Esophagus muscularis mucosa (tissue), 4 donors: ENCODE data around the gene MOB1A. TPM values are rescaled to one million over a fixed set of nuclear protein-coding genes. Genes with fewer than 3 reads are reported as not detected.
A peak's percentile ranks its signal among the peaks of the same experiment; 100 is the strongest.

Experiments
- DNase-seq: peaks from one replicate; pipeline ENCODE4 v3.0.0-alpha.2; 2017; ENCODE audit errors: extremely low spot score
- H3K27ac ChIP-seq, 4 donors: fragments of 200-600 bp; sonication (generic); replicated peaks in 1 of 4; 1 replicate in 3 of 4; 2 replicates in 1 of 4; pipeline ENCODE4 v1.5.1; 2016 to 2019; ENCODE audit warnings: mild to moderate bottlenecking in 1 of 4
- H3K27me3 ChIP-seq, 4 donors: fragments of 200-600 bp; sonication (generic); one replicate each; pipeline versions ENCODE4 v1.5.1 to v1.6.0; 2016 to 2019
- H3K36me3 ChIP-seq, 4 donors: fragments of 200-600 bp; sonication (generic); one replicate each; pipeline ENCODE4 v1.5.1; 2016 to 2019
- H3K4me1 ChIP-seq, 4 donors: fragments of 200-600 bp; sonication (generic); one replicate each; pipeline ENCODE4 v1.5.1; 2016 to 2019
- H3K4me3 ChIP-seq, 4 donors: fragments of 200-600 bp; sonication (generic); 1 replicate in 2 of 4; 2 replicates in 2 of 4; pipeline ENCODE4 v1.5.1; 2016 to 2019; ENCODE audit warnings: mild to moderate bottlenecking in 4 of 4, moderate library complexity in 1 of 4
- H3K9me3 ChIP-seq, 4 donors: fragments of 200-600 bp; sonication (generic); 1 replicate in 3 of 4; 2 replicates in 1 of 4; pipeline ENCODE4 v1.5.1; 2016 to 2019
- CTCF ChIP-seq, 3 experiments: fragments of 200-600 bp in 2 of 3; fragments of 450-650 bp in 1 of 3; sonication (generic) in 2 of 3; IDR thresholded peaks; one replicate each; pipeline ENCODE4 v1.5.1; 2017 to 2019; ENCODE audit warnings: antibody characterized with exemption in 3 of 3, mild to moderate bottlenecking in 2 of 3, moderate library complexity in 1 of 3
- EP300 ChIP-seq: sonication (generic); formaldehyde crosslinking; IDR thresholded peaks from one replicate; pipeline ENCODE4 v1.6.1; 2017; ENCODE audit warnings: antibody characterized with exemption
- POLR2A ChIP-seq: fragments of 450-650 bp; IDR thresholded peaks from one replicate; pipeline ENCODE4 v1.6.1; 2017; ENCODE audit warnings: antibody characterized with exemption, moderate library complexity, mild to moderate bottlenecking, low read depth
- POLR2AphosphoS5 ChIP-seq, 2 donors: sonication (generic); formaldehyde crosslinking; IDR thresholded peaks; one replicate each; pipeline ENCODE4 v1.6.1; 2017; ENCODE audit warnings: antibody characterized with exemption in 2 of 2
- WGBS: methylation state at CpG from one replicate; pipeline ENCODE4 v1.1.5; 2018; 5-methylcytosine and 5-hydroxymethylcytosine counted together
- intact Hi-C: fragments of 100-400 bp; cut with DNase I; formaldehyde crosslinking; loops from one replicate; pipeline ENCODE4 v1.15.1; 2023
- total RNA-seq, 4 donors: library from RNA; depleted of rRNA; stranded (reverse); fragments of >200 nt; gene quantifications; one replicate each; pipeline versions ENCODE4 v1.1.0 to v1.2.1, GENCODE V29; 2016

Gene MOB1A
- total RNA-seq, 4 donors from 2014 or later: 102 to 129 (median 106) TPM

GRCh38 chr2:74199871-74200305, 21.2 kb upstream of the MOB1A start:
- Histone ChIP-seq H3K27me3 (no peaks in the 10 kb centered on the region), H3K9me3 (no peaks in the 10 kb centered on the region), H3K4me3 (peak overlapping the region; percentile 68 to 88 (median 72)), H3K27ac (peak overlapping the region in 3 of 4 donors; percentile 86 to 98 (median 91)), H3K36me3 (peaks cover 0 to 7% (median 0%) of the 10 kb centered on the region in 4 donors), H3K4me1 (peaks cover 7 to 34% (median 33%) of the 10 kb centered on the region in 4 donors)
- intact Hi-C loops: no loop called here
- WGBS: 45% methylated on average over 8 of the region's 8 CpGs
- DNase-seq: no peak
- TF ChIP-seq CTCF (IDR thresholded peaks at IDR 0.05): no peak
- no peak for TF ChIP-seq EP300
- no peak for TF ChIP-seq POLR2A
- TF ChIP-seq POLR2AphosphoS5 (IDR thresholded peaks at IDR 0.05): no peak

- TF ChIP-seq POLR2AphosphoS5 (IDR thresholded peaks at IDR 0.05) (peak in 1 of 2 donors; percentile 20), CTCF (IDR thresholded peaks at IDR 0.05) (no peak)
- intact Hi-C loops: no loop called here
- H3K27ac ChIP-seq: peak overlapping the region; percentile 86 to 98 (median 89)
- WGBS: 4% methylated on average over 20 of the region's 20 CpGs
- H3K4me3 ChIP-seq: peak overlapping the region; percentile 68 to 88 (median 72)
- no peaks in the 10 kb centered on the region for H3K9me3 ChIP-seq
- H3K4me1 ChIP-seq: peaks cover 7 to 34% (median 33%) of the 10 kb centered on the region in 4 donors
- no peaks in the 10 kb centered on the region for H3K27me3 ChIP-seq
- H3K36me3 ChIP-seq: peaks cover 0 to 2% (median 0%) of the 10 kb centered on the region in 4 donors
- no peak for DNase-seq
Observed at GRCh38 chr2:74199275-74199701, 20.6 kb upstream of the MOB1A start.

- TF ChIP-seq CTCF (IDR thresholded peaks at IDR 0.05) (peak; percentile 61 to 83 (median 65)), POLR2AphosphoS5 (IDR thresholded peaks at IDR 0.05) (peak; percentile 82 to 92), EP300 (no peak), POLR2A (peak; percentile 50)
- no peaks in the 10 kb centered on the region for H3K9me3 ChIP-seq
- no peaks in the 10 kb centered on the region for H3K36me3 ChIP-seq
- intact Hi-C loops: no loop called here
- H3K4me3 ChIP-seq: peak within 1 kb of the TSS; percentile 68 to 88 (median 72)
- peaks cover 7 to 34% (median 33%) of the 10 kb centered on the region in 4 donors for H3K4me1 ChIP-seq
- 0% methylated on average over 14 of the region's 96 CpGs for WGBS
- peak within 1 kb of the TSS; percentile 86 to 98 (median 89) for H3K27ac ChIP-seq
- peak; percentile 96 for DNase-seq
- H3K27me3 ChIP-seq: no peaks in the 10 kb centered on the region
Observed at GRCh38 chr2:74198461-74199274, 20.0 kb upstream of the MOB1A start, which contains the start of gene MTHFD2. MTHFD2 (plus strand) TSS chr2:74198615; CDS start chr2:74198642, 27 bp downstream.

- H3K36me3 ChIP-seq: no peaks in the 10 kb centered on the region
- TF ChIP-seq POLR2AphosphoS5 (IDR thresholded peaks at IDR 0.05): no peak
- no peak for TF ChIP-seq POLR2A
- no peak for TF ChIP-seq CTCF (IDR thresholded peaks at IDR 0.05)
- peak overlapping the region; percentile 86 to 98 (median 89) for H3K27ac ChIP-seq
- intact Hi-C loops: no loop called here
- peaks cover 7 to 34% (median 33%) of the 10 kb centered on the region in 4 donors for H3K4me1 ChIP-seq
- H3K27me3 ChIP-seq: no peaks in the 10 kb centered on the region
- 36% methylated on average over 18 of the region's 18 CpGs for WGBS
- H3K9me3 ChIP-seq: no peaks in the 10 kb centered on the region
- DNase-seq: no peak
- peak overlapping the region; percentile 68 to 88 (median 72) for H3K4me3 ChIP-seq
Observed at GRCh38 chr2:74198023-74198460, 19.4 kb upstream of the MOB1A start.
